Activated effector memory CD4-positive, alpha-beta T cell treated with anti-CD3 and anti-CD28 coated beads, Interleukin-2, amount 50 U/mL, for 16 hours (primary cell): ENCODE measurements around the gene FABP1.

Experiments used
- DNase-seq: peaks from one replicate; pipeline ENCODE4 v3.0.0-alpha.2; 2020

The FABP1 gene

GRCh38 chr2:88113069-88113468 is 14.8 kb downstream of the FABP1 start:
- no peak for DNase-seq

GRCh38 chr2:88110830-88111229 is 17.0 kb downstream of the FABP1 start:
- DNase-seq: no peak

- DNase-seq: no peak
These were observed 19.1 kb downstream of the FABP1 start for GRCh38 chr2:88108796-88109195.

- no peak for DNase-seq
These were observed 27.4 kb downstream of the FABP1 start for GRCh38 chr2:88100489-88100858.

- DNase-seq: no peak
These were observed 27.9 kb downstream of the FABP1 start for GRCh38 chr2:88099798-88100488.

- no peak for DNase-seq
These were observed 29.3 kb downstream of the FABP1 start for GRCh38 chr2:88098558-88098900.

- DNase-seq: no peak
These were observed 29.8 kb downstream of the FABP1 start for GRCh38 chr2:88097891-88098557.

GRCh38 chr2:88097192-88097591 is 30.7 kb downstream of the FABP1 start:
- DNase-seq: no peak

GRCh38 chr2:88096708-88097107 is 31.2 kb downstream of the FABP1 start:
- DNase-seq: no peak

GRCh38 chr2:88095022-88095421 is 32.8 kb downstream of the FABP1 start:
- DNase-seq: no peak

GRCh38 chr2:88092773-88093172 is 35.1 kb downstream of the FABP1 start:
- DNase-seq: no peak

- DNase-seq: no peak
These were observed 35.9 kb downstream of the FABP1 start for GRCh38 chr2:88091943-88092342.

- DNase-seq: peak; percentile 67
These were observed 37.2 kb downstream of the FABP1 start for GRCh38 chr2:88090446-88091283.

GRCh38 chr2:88088999-88089398 is 38.9 kb downstream of the FABP1 start:
- DNase-seq: no peak

GRCh38 chr2:88087763-88088162 is 40.1 kb downstream of the FABP1 start:
- DNase-seq: no peak

- no peak for DNase-seq
These were observed 40.8 kb downstream of the FABP1 start for GRCh38 chr2:88087073-88087472.

GRCh38 chr2:88086401-88086800 is 41.5 kb downstream of the FABP1 start:
- DNase-seq: no peak

GRCh38 chr2:88085602-88086001 is 42.3 kb downstream of the FABP1 start:
- no peak for DNase-seq

GRCh38 chr2:88085099-88085498 is 42.8 kb downstream of the FABP1 start:
- DNase-seq: no peak

GRCh38 chr2:88082781-88083180 is 45.1 kb downstream of the FABP1 start:
- no peak for DNase-seq

- DNase-seq: no peak
These were observed 45.8 kb downstream of the FABP1 start for GRCh38 chr2:88081924-88082608.

GRCh38 chr2:88080545-88080944 is 47.3 kb downstream of the FABP1 start:
- no peak for DNase-seq

GRCh38 chr2:88078643-88079172 is 49.2 kb downstream of the FABP1 start:
- no peak for DNase-seq
